Ectodermal cell (in vitro differentiated cells): Measurements from ENCODE around the gene NYNRIN.
A peak's percentile ranks its signal among the peaks of the same experiment; 100 is the strongest.
"Not testable (repeated sequence)": the region's sequence is repeated elsewhere in the genome, so short reads cannot be mapped to it uniquely, and the experiment has no call there.

ENCODE experiments used
- H3K27ac ChIP-seq: 2 replicates; pipeline ENCODE4 v1.7.0; 2013; ENCODE audit warnings: mild to moderate bottlenecking, low read depth, low read length; ENCODE audit not compliant: insufficient read depth, poor library complexity, severe bottlenecking
- H3K27me3 ChIP-seq: 2 replicates; pipeline ENCODE4 v1.7.0; 2013; ENCODE audit warnings: mild to moderate bottlenecking, low read length; ENCODE audit not compliant: insufficient read depth, control insufficient read depth, poor library complexity, severe bottlenecking
- H3K36me3 ChIP-seq: one replicate; pipeline ENCODE4 v1.7.0; 2013; ENCODE audit warnings: low read length; ENCODE audit not compliant: control insufficient read depth, insufficient read depth
- H3K4me1 ChIP-seq: one replicate; pipeline ENCODE4 v1.7.0; 2013; ENCODE audit warnings: low read length; ENCODE audit not compliant: control insufficient read depth, insufficient read depth
- H3K4me3 ChIP-seq: 2 replicates; pipeline ENCODE4 v1.7.0; 2013; ENCODE audit warnings: low read depth, low read length, control low read depth; ENCODE audit not compliant: insufficient read depth
- H3K9me3 ChIP-seq: 2 replicates; pipeline ENCODE4 v1.7.0; 2013; ENCODE audit warnings: mild to moderate bottlenecking, low read length, moderate library complexity; ENCODE audit not compliant: control insufficient read depth
- WGBS, 2 experiments: methylation state at CpG; one replicate each; pipeline ENCODE4 v1.1.7; 2013; ENCODE audit warnings: missing lambda C conversion rate in 2 of 2; 5-methylcytosine and 5-hydroxymethylcytosine counted together

NYNRIN gene

DNA sequence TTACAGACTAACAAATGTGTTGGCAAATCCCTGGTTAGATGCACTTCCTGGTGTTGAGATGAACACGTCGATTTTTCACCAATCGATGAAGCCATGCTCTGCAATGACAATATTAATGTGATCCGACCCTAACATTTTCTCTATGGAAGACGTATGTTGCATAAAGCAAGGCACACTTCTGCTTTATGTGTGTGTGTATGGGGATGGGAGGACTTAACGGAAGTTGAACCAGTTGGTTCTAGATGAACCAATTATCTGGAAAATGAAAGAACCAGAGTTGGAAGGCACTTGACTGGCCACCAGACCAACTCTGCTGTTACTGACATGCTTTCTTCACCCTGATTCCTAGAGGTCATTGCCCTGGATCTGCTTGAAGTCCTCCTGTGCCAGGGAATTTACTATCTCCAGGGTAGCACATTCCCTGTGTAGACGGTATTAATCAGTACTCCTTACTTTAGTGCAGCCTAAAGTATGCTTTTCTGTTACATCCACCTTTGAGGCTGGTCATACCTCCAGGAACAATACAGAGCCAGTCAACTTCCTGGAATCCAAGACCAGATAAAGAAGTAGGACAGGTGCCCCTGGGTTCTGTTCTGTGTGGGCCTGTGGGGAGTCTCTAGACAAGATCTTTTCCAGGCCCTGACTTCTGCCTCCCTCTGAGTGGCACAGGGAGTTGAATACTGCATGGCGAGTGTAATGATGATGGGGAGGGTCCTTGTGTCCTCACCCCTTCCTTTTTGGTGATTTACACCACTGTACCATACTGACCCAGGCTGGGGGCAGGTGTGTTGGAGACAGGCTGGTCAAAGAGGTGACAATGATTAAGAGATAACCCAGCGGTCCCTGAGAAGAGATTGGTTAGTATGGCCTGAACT, 39.7 kb downstream of the NYNRIN start:
- Histone ChIP-seq H3K4me3 (no peak overlapping the region), H3K27me3 (no peaks in the 10 kb centered on the region), H3K27ac (no peak overlapping the region), H3K4me1 (peaks cover 10% of the 10 kb centered on the region), H3K9me3 (no peaks in the 10 kb centered on the region), H3K36me3 (peaks cover 7% of the 10 kb centered on the region)
- 74 to 76% methylated on average over 9 of the region's 9 CpGs for WGBS, 2 experiments

- Histone ChIP-seq H3K27me3 (no peaks in the 10 kb centered on the region), H3K36me3 (peaks cover 7% of the 10 kb centered on the region), H3K27ac (no peak overlapping the region), H3K4me3 (no peak overlapping the region), H3K4me1 (peaks cover 10% of the 10 kb centered on the region), H3K9me3 (no peaks in the 10 kb centered on the region)
- WGBS, 2 experiments, result 94 to 97% methylated on average over 1 of the region's 1 CpG
Measured at GRCh38 chr14:24439257-24439656, 40.5 kb downstream of the NYNRIN start.

DNA sequence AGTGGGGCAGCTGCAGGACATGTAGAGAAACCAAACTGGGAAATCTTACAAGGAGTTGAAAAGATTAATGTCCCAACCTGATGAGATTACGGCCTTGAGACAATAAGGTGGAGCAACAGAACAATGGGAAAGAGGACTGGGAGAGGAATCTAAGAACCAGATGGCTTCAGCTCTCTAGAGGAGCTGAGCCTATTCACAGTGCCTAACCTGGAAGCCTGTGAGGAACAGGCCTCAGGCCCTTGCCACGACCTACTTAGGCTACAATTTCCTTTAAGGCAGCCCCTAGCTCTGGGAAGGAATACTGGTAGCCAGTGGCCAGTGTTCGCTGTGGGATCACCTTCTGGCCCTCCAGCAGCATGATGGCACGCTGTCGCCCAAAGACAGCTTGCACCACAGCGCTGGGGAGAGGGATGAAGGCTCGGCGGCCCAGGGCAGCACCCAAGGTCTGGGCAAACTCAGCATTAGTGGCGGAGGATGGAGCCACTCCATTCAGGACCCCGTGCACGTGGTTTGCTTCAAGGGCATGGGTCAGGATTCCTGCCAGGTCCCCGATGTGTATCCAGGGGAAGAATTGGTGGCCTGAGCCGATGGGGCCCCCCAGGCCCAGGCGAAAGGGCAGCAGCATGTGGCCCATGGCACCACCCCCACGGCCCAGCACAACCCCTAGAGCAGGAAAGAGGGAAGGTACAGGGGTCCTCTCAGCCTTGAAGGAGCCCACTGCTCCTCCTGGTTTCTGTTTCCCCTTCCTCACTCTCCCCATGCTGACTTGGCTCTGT, 41.2 kb downstream of the NYNRIN start:
- H3K27me3 ChIP-seq, result no peaks in the 10 kb centered on the region
- peaks cover 7% of the 10 kb centered on the region for H3K36me3 ChIP-seq
- WGBS, 2 experiments, result 88% methylated on average over 15 of the region's 15 CpGs
- H3K27ac ChIP-seq, result no peak overlapping the region
- peaks cover 10% of the 10 kb centered on the region for H3K4me1 ChIP-seq
- no peaks in the 10 kb centered on the region for H3K9me3 ChIP-seq
- no peak overlapping the region for H3K4me3 ChIP-seq

- no peak overlapping the region for H3K27ac ChIP-seq
- H3K27me3 ChIP-seq, result no peaks in the 10 kb centered on the region
- H3K9me3 ChIP-seq, result no peaks in the 10 kb centered on the region
- no peak overlapping the region for H3K4me3 ChIP-seq
- H3K36me3 ChIP-seq, result peaks cover 7% of the 10 kb centered on the region
- H3K4me1 ChIP-seq, result peaks cover 10% of the 10 kb centered on the region
- 96 to 97% methylated on average over 7 to 8 of the region's 8 CpGs for WGBS, 2 experiments
Measured at GRCh38 chr14:24440606-24441399, 42.0 kb downstream of the NYNRIN start.

DNA sequence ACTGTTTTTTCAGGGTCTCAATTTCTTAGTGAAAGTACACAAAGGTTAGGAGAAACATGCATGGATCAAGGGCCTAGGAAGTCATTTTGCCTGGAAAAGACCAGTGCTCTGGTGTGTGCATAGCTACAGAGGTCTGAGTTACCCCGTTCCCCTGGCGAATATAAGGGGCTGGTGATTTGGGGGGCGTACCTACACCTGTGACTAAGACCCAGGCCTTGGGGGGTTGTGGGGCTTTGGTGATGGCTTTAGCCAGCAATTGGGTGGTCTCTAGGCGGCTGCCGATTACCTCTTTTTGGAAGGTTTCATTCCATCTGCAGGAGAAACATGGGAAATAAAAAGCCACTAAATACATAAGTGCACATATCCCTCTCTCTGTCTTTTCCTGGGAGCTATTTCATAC, 42.7 kb downstream of the NYNRIN start:
- no peaks in the 10 kb centered on the region for H3K9me3 ChIP-seq
- 53 to 60% methylated on average over 5 of the region's 5 CpGs for WGBS, 2 experiments
- peaks cover 7% of the 10 kb centered on the region for H3K36me3 ChIP-seq
- peak overlapping the region; percentile 59 for H3K4me3 ChIP-seq
- H3K27ac ChIP-seq, result no peak overlapping the region
- no peaks in the 10 kb centered on the region for H3K27me3 ChIP-seq
- peaks cover 10% of the 10 kb centered on the region for H3K4me1 ChIP-seq

DNA sequence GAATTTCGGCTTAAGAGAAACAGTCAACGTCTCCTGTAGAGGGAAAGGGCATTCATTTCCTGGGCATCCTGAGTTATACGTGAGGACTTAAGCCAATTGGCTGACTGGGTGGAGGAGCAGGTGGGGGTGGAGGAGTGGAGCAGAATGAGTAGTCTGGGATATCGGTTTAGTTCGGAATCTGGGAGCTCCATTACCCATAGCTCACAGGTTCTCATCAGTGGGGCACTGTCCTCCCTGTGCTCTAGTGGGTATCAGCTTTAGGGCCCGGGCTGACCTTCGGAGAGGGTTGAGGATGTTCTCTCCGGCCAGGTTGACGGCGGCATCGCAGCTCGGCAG, 43.1 kb downstream of the NYNRIN start:
- Histone ChIP-seq H3K9me3 (no peaks in the 10 kb centered on the region), H3K27ac (peak overlapping the region; percentile 11)
- 2% methylated on average over 12 of the region's 12 CpGs for WGBS, 2 experiments

DNA sequence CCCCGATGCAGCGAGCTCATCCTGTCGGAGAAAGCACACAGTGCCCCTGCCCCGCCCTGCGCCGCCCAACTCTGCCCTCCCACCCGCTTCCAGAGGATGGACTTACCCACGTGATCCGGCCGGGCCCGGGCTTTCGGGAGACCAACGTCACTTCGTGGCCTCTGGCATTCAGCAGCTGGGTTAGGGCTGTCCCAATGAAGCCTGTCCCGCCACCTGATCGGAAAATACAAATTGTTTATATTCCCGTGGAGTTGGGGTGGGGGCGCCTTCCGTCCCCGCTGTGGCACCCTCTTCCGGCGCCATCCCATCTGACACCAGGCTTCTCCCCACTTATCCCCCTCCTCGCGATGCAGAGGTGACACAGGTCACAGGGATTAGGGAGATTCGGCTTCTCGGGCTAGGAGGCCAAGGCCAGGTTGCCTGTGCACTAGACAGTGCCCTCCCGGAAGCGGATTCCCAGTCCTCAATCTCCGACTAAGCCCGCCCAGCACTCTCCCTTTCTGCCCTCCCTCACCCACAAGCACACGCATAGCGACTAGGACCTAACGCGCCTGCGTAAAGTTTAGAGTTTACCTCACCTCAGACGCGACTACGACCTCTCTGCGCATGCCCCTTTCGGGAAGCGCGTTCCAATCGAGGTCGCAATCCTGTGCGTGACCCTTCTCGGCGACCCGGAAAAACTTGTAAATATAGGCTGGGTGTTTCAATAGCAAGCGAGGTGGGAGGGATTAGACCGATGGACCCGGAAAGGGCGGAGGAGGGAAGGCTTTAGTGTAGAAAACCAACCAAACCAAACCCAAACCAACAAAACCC, 43.6 kb downstream of the NYNRIN start, which contains the start of gene SDR39U1:
Gene SDR39U1, minus strand, starts transcription at position 537 of the 813 bp plus-strand sequence. Its CDS starts 7 bp downstream, at position 530.
- H3K27ac ChIP-seq, result peak within 1 kb of the TSS; percentile 98
- H3K4me1 ChIP-seq, result peaks cover 10% of the 10 kb centered on the region
- H3K27me3 ChIP-seq, result no peaks in the 10 kb centered on the region
- WGBS, 2 experiments, result 0% methylated on average over 50 to 52 of the region's 52 CpGs
- H3K9me3 ChIP-seq, result no peaks in the 10 kb centered on the region
- peak within 1 kb of the TSS; percentile 59 for H3K4me3 ChIP-seq
- peaks cover 5% of the 10 kb centered on the region for H3K36me3 ChIP-seq

More for the DNA sequence above, 43.1 kb downstream of the NYNRIN start:
- Histone ChIP-seq H3K27me3 (no peaks in the 10 kb centered on the region), H3K4me1 (peaks cover 10% of the 10 kb centered on the region), H3K36me3 (peaks cover 7% of the 10 kb centered on the region), H3K4me3 (peak overlapping the region; percentile 59)

DNA sequence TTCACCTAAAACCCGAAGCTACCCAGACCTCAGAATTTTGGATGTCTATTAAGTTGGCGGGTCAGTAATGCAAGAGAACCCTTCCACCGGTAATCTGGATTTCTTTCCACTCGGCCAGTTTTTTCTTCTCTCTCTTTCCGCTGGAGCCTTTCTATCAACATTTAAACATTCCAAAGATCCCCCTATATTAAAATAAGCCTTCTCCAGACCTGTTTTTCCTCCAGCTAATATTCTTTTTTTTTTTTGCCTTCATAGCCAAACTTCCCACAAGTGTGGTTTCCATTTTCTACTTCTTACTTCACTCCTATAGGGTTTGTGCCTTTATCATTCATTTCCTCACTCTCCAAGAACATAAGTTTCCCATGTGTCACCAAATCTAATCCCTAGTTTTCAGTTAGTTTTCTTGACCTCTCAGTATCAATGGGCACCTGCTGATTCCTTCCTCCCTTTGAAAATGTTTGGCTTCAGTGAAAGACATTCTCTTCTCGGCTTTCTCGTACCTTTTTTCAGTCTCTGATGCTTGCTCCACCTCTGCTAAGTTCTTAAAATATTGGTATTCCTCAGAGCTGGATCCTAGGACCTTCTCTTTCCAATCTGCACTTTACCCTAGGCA, 44.4 kb downstream of the NYNRIN start:
- Histone ChIP-seq H3K27ac (no peak overlapping the region), H3K27me3 (no peaks in the 10 kb centered on the region), H3K4me3 (peak overlapping the region; percentile 59), H3K4me1 (peaks cover 10% of the 10 kb centered on the region), H3K36me3 (no peaks in the 10 kb centered on the region), H3K9me3 (no peaks in the 10 kb centered on the region)
- 6 to 7% methylated on average over 6 to 7 of the region's 7 CpGs for WGBS, 2 experiments

GRCh38 chr14:24450828-24451227, 52.0 kb downstream of the NYNRIN start:
- not testable (repeated sequence) for H3K27ac ChIP-seq, H3K36me3 ChIP-seq, H3K4me1 ChIP-seq, H3K4me3 ChIP-seq, H3K9me3 ChIP-seq, H3K27me3 ChIP-seq
- no CpG with 5 or more reads among the region's 2 CpGs for WGBS, 2 experiments
